A673 (cell line): Measurements from ENCODE around the gene KCNMA1.

Experiments
- CTCF ChIP-seq: fragments of 300-800, 200-600 bp; sonication (generic); conservative IDR thresholded peaks from 2 replicates; pipeline ENCODE4 v1.5.1; 2017; ENCODE audit warnings: low read depth, mild to moderate bottlenecking, antibody characterized with exemption, low read length, moderate library complexity, mixed read lengths
- EZH2 ChIP-seq: fragments of 200-600 bp; sonication (generic); IDR thresholded peaks from 2 replicates; pipeline ENCODE4 v1.6.1; 2017; ENCODE audit warnings: borderline replicate concordance, low read depth, mild to moderate bottlenecking, mixed read lengths, antibody characterized with exemption, low read length; ENCODE audit not compliant: poor library complexity, severe bottlenecking

GRCh38 chr10:77109351-77109994 is 528.1 kb downstream of the KCNMA1 start:
- TF ChIP-seq EZH2 (no peak), CTCF (no peak)
